Fibroblast of pulmonary artery (primary cell): ENCODE measurements around the gene CENPN.
A peak's percentile ranks its signal among the peaks of the same experiment; 100 is the strongest.

ENCODE experiments used
- DNase-seq: peaks from one replicate; pipeline ENCODE4 v3.0.0-alpha.2; 2010; ENCODE audit warnings: low read depth
- H3K4me3 ChIP-seq: replicated peaks from 2 replicates; pipeline ENCODE4 v1.5.1; 2011; ENCODE audit warnings: low read depth, mild to moderate bottlenecking, control low read depth, low read length, moderate library complexity
- TF ChIP-seq, protein P1 (sequence below): IDR thresholded peaks from 2 replicates; pipeline ENCODE4 v1.5.1; 2011; ENCODE audit warnings: mild to moderate bottlenecking, control low read depth, low read length, inconsistent platforms; ENCODE audit errors: missing control alignments

CENPN gene

DNA sequence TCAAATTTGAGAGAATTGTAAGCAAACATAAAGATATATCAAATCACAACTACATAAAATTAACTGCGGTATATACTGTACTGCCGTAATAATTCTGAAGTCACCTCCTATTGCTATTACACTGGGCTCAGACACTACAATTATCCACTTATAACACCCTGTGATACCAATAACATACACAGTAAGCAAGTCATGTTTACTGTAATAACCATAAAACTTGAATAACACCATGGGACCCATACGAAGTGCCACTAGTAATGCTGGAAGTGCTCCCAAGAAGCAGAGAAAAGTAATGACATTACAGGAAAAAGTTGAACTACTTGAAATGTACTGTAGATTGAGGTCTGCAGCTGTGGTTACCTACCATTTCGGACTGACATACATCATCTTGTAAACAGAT is 24.4 kb upstream of the CENPN start:
- no peak overlapping the region for H3K4me3 ChIP-seq

DNA sequence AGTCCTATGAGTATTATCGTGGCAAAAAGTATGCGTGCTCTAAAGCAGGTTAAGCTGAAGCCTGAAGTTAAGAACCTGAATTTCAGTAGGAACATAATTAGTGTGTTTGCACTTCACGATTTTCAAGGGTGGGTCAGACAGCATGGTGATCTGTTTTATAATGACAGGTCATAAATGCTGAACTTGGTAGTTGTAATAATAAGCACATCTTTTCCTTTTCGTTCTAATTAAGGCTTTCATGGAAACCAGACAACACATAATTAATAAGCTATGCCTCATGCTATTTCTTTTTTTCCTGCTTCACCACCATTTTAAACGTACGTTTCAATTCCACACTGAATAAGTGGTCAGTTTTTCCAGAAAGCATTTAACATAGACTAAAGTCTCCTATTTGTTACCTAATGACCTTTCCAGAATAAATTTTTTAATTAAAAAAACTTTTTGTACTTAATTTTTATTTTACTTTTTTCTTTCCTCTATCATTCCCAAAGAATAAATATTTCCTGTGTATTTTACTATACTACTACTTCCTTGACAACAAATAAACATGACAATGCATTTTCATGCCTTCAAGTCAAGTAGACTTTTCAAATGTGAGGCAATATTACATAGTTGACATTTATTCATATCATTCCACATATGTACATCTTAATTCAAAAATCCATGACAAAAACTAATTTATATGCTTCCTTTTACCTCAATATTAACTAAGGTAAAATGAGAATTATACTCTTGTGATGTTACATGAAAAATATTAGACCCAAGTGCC is 22.7 kb upstream of the CENPN start:
- no peak for DNase-seq
- TF ChIP-seq, protein P1, sequence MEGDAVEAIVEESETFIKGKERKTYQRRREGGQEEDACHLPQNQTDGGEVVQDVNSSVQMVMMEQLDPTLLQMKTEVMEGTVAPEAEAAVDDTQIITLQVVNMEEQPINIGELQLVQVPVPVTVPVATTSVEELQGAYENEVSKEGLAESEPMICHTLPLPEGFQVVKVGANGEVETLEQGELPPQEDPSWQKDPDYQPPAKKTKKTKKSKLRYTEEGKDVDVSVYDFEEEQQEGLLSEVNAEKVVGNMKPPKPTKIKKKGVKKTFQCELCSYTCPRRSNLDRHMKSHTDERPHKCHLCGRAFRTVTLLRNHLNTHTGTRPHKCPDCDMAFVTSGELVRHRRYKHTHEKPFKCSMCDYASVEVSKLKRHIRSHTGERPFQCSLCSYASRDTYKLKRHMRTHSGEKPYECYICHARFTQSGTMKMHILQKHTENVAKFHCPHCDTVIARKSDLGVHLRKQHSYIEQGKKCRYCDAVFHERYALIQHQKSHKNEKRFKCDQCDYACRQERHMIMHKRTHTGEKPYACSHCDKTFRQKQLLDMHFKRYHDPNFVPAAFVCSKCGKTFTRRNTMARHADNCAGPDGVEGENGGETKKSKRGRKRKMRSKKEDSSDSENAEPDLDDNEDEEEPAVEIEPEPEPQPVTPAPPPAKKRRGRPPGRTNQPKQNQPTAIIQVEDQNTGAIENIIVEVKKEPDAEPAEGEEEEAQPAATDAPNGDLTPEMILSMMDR: no peak
- no peak overlapping the region for H3K4me3 ChIP-seq

More for the DNA sequence above, 24.4 kb upstream of the CENPN start:
- TF ChIP-seq, protein P1: no peak
- DNase-seq: no peak

GRCh38 chr16:80985611-80986010 is 21.4 kb upstream of the CENPN start:
- H3K4me3 ChIP-seq: no peak overlapping the region
- peak; percentile 6 for DNase-seq
- TF ChIP-seq, protein P1: no peak

- DNase-seq: no peak
- no peak overlapping the region for H3K4me3 ChIP-seq
- TF ChIP-seq, protein P1: no peak
These were observed 20.5 kb upstream of the CENPN start for GRCh38 chr16:80986557-80986956.

- no peak overlapping the region for H3K4me3 ChIP-seq
- TF ChIP-seq, protein P1: no peak
- DNase-seq: no peak
These were observed 18.3 kb upstream of the CENPN start for GRCh38 chr16:80988756-80989155.

- TF ChIP-seq, protein P1: no peak
- no peak overlapping the region for H3K4me3 ChIP-seq
- no peak for DNase-seq
These were observed 17.2 kb upstream of the CENPN start for GRCh38 chr16:80989801-80990200.

DNA sequence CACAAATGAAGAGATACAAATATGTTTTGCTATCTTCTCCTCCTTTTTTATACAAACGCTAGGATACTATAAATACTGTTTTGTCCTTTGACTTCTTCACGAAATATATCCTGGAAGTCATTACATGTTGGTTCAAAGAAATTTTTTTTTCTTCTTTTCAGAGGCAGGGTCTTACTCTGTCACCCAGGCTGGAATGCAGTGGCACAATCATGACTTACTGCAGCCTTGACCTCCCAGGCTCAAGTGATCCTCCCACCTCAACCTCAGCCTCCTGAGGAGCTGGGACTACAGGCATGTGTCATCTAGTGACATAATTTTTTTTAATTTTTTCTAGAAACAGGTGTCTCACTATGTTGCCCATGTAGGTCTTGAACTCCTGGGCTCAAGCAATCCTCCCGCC is 16.4 kb upstream of the CENPN start:
- TF ChIP-seq, protein P1: no peak
- no peak overlapping the region for H3K4me3 ChIP-seq
- no peak for DNase-seq
